H4 (cell line): ENCODE measurements around the gene KIF16B. TPM values are rescaled to one million over a fixed set of nuclear protein-coding genes. Genes with fewer than 3 reads are reported as not detected.

ENCODE experiments used
- DNase-seq: peaks from one replicate; pipeline ENCODE4 v3.0.0-alpha.2; 2015; ENCODE audit warnings: low spot score
- total RNA-seq: library from RNA; depleted of rRNA; stranded (reverse); fragments of >200 nt; shearing (Covaris generic); gene quantifications from 2 replicates; pipeline ENCODE4 v1.2.3, GENCODE V29; 2014

KIF16B gene
- total RNA-seq, 1 experiment from 2014 or later: 5.0 TPM

GRCh38 chr20:16555754-16556153 lies 17.5 kb downstream of the KIF16B start:
- no peak for DNase-seq

GRCh38 chr20:16554766-16555543 lies 18.3 kb downstream of the KIF16B start:
- DNase-seq: no peak

GRCh38 chr20:16553684-16554083 lies 19.6 kb downstream of the KIF16B start:
- DNase-seq: no peak

- no peak for DNase-seq
Observed at GRCh38 chr20:16553101-16553500, 20.1 kb downstream of the KIF16B start.

GRCh38 chr20:16552015-16552414 lies 21.2 kb downstream of the KIF16B start:
- no peak for DNase-seq

- DNase-seq: no peak
Observed at GRCh38 chr20:16551607-16552006, 21.6 kb downstream of the KIF16B start.

- DNase-seq: no peak
Observed at GRCh38 chr20:16548068-16548672, 25.1 kb downstream of the KIF16B start.

GRCh38 chr20:16544949-16545348 lies 28.3 kb downstream of the KIF16B start:
- DNase-seq: no peak

GRCh38 chr20:16542477-16542876 lies 30.8 kb downstream of the KIF16B start:
- DNase-seq: no peak

- no peak for DNase-seq
Observed at GRCh38 chr20:16541878-16542277, 31.4 kb downstream of the KIF16B start.

GRCh38 chr20:16541226-16541625 lies 32.0 kb downstream of the KIF16B start:
- no peak for DNase-seq

- DNase-seq: no peak
Observed at GRCh38 chr20:16539280-16540021, 33.8 kb downstream of the KIF16B start.

- DNase-seq: no peak
Observed at GRCh38 chr20:16538779-16539178, 34.5 kb downstream of the KIF16B start.

- DNase-seq: no peak
Observed at GRCh38 chr20:16537918-16538317, 35.3 kb downstream of the KIF16B start.

- no peak for DNase-seq
Observed at GRCh38 chr20:16537025-16537665, 36.1 kb downstream of the KIF16B start.

- DNase-seq: no peak
Observed at GRCh38 chr20:16535277-16535676, 38.0 kb downstream of the KIF16B start.

- no peak for DNase-seq
Observed at GRCh38 chr20:16533502-16533901, 39.7 kb downstream of the KIF16B start.

- DNase-seq: no peak
Observed at GRCh38 chr20:16531485-16531884, 41.8 kb downstream of the KIF16B start.

- peak; percentile 64 for DNase-seq
Observed at GRCh38 chr20:16530201-16530681, 43.0 kb downstream of the KIF16B start.

GRCh38 chr20:16528078-16528477 lies 45.2 kb downstream of the KIF16B start:
- DNase-seq: peak; percentile 95

GRCh38 chr20:16527438-16527837 lies 45.8 kb downstream of the KIF16B start:
- no peak for DNase-seq
